ENCODE data around the gene PRKACB.
A peak's percentile ranks its signal among the peaks of the same experiment; 100 is the strongest.

Gene PRKACB

GRCh38 chr1:84117868-84118267 is 26.2 kb upstream of the PRKACB start:
- Histone ChIP-seq H3K36me3 (replicated peaks; ENCODE audit: insufficient read depth, low read length) (no peaks in the 10 kb centered on the region), H3K9me2 (replicated peaks; ENCODE audit: insufficient read depth, low read length) (no peaks in the 10 kb centered on the region), H4K20me1 (ENCODE audit: insufficient read depth, low read length) (no peaks in the 10 kb centered on the region), H3K27me3 (replicated peaks; ENCODE audit: insufficient read depth, low read length) (no peaks in the 10 kb centered on the region), H2AFZ (ENCODE audit: low read length) (no peak overlapping the region), H3K4me3 (ENCODE audit: low read length) (no peak overlapping the region), H3K9ac (ENCODE audit: low read length) (no peak overlapping the region), H3K79me2 (ENCODE audit: low read length) (no peaks in the 10 kb centered on the region), H3K4me2 (ENCODE audit: low read depth, low read length) (no peak overlapping the region), H3K9me3 (replicated peaks; ENCODE audit: insufficient read depth, low read length) (no peaks in the 10 kb centered on the region), H3F3A (ENCODE audit: insufficient read depth, low read length) (no peaks in the 10 kb centered on the region), H3K4me1 (ENCODE audit: low read length) (0 out of 2 replicates have a peak, but pooled peaks cover 11% of the 10 kb centered on the region), H3K27ac (ENCODE audit: low read length) (no peak overlapping the region)
- no peak for TF ChIP-seq EZH2phosphoT487 (IDR thresholded peaks at IDR 0.05; ENCODE audit: low read length)
- DNase-seq, result no peak

DNA sequence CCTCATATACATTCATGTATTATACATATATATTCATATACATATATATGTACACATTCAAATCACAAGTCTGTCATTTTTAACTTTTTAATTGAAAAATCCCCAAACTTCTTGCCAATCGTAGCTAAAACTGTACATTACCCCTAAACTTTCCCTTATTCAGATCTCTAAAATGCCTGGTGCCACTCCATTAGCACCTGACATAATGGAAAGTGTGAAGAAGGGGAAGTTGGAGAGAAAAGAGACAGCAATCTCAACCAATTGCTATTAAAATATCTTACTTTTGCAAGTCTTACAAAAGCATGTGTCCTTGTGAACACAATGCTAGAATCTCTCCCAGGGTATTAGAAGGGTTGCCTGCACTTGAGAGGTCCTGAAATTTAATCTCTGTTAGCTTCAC is 22.7 kb upstream of the PRKACB start:
- Histone ChIP-seq H2AFZ (ENCODE audit: low read length) (no peak overlapping the region), H4K20me1 (ENCODE audit: insufficient read depth, low read length) (no peaks in the 10 kb centered on the region), H3F3A (ENCODE audit: insufficient read depth, low read length) (no peaks in the 10 kb centered on the region), H3K9ac (ENCODE audit: low read length) (no peak overlapping the region), H3K36me3 (replicated peaks; ENCODE audit: insufficient read depth, low read length) (no peaks in the 10 kb centered on the region), H3K4me2 (ENCODE audit: low read depth, low read length) (no peak overlapping the region), H3K27ac (ENCODE audit: low read length) (no peak overlapping the region), H3K9me2 (replicated peaks; ENCODE audit: insufficient read depth, low read length) (no peaks in the 10 kb centered on the region), H3K79me2 (ENCODE audit: low read length) (no peaks in the 10 kb centered on the region), H3K27me3 (replicated peaks; ENCODE audit: insufficient read depth, low read length) (no peaks in the 10 kb centered on the region), H3K4me1 (ENCODE audit: low read length) (0 out of 2 replicates have a peak, but pooled peaks cover 11% of the 10 kb centered on the region), H3K9me3 (replicated peaks; ENCODE audit: insufficient read depth, low read length) (no peaks in the 10 kb centered on the region), H3K4me3 (ENCODE audit: low read length) (no peak overlapping the region)
- DNase-seq, result no peak
- TF ChIP-seq, protein P1, sequence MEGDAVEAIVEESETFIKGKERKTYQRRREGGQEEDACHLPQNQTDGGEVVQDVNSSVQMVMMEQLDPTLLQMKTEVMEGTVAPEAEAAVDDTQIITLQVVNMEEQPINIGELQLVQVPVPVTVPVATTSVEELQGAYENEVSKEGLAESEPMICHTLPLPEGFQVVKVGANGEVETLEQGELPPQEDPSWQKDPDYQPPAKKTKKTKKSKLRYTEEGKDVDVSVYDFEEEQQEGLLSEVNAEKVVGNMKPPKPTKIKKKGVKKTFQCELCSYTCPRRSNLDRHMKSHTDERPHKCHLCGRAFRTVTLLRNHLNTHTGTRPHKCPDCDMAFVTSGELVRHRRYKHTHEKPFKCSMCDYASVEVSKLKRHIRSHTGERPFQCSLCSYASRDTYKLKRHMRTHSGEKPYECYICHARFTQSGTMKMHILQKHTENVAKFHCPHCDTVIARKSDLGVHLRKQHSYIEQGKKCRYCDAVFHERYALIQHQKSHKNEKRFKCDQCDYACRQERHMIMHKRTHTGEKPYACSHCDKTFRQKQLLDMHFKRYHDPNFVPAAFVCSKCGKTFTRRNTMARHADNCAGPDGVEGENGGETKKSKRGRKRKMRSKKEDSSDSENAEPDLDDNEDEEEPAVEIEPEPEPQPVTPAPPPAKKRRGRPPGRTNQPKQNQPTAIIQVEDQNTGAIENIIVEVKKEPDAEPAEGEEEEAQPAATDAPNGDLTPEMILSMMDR (IDR thresholded peaks at IDR 0.05; ENCODE audit: low read length), result no peak
- TF ChIP-seq EZH2phosphoT487 (IDR thresholded peaks at IDR 0.05; ENCODE audit: low read length) (no peak), EZH2 (optimal IDR thresholded peaks at IDR 0.05; ENCODE audit: low read depth, low read length) (no peak)

GRCh38 chr1:84122780-84123382 is 21.2 kb upstream of the PRKACB start:
- Histone ChIP-seq H3K36me3 (replicated peaks; ENCODE audit: insufficient read depth, low read length) (no peaks in the 10 kb centered on the region), H3K4me3 (ENCODE audit: low read length) (no peak overlapping the region), H3K79me2 (ENCODE audit: low read length) (no peaks in the 10 kb centered on the region), H3K9me3 (replicated peaks; ENCODE audit: insufficient read depth, low read length) (no peaks in the 10 kb centered on the region), H3K4me2 (ENCODE audit: low read depth, low read length) (no peak overlapping the region), H3K9me2 (replicated peaks; ENCODE audit: insufficient read depth, low read length) (no peaks in the 10 kb centered on the region), H3F3A (ENCODE audit: insufficient read depth, low read length) (no peaks in the 10 kb centered on the region), H3K27ac (ENCODE audit: low read length) (no peak overlapping the region), H3K9ac (ENCODE audit: low read length) (no peak overlapping the region), H2AFZ (ENCODE audit: low read length) (no peak overlapping the region), H3K27me3 (replicated peaks; ENCODE audit: insufficient read depth, low read length) (no peaks in the 10 kb centered on the region), H4K20me1 (ENCODE audit: insufficient read depth, low read length) (no peaks in the 10 kb centered on the region), H3K4me1 (ENCODE audit: low read length) (0 out of 2 replicates have a peak, but pooled peaks cover 11% of the 10 kb centered on the region)
- no peak for TF ChIP-seq EZH2 (optimal IDR thresholded peaks at IDR 0.05; ENCODE audit: low read depth, low read length)
- TF ChIP-seq, protein P1 (IDR thresholded peaks at IDR 0.05; ENCODE audit: low read length), result peak; percentile 52
- DNase-seq, result peak; percentile 51

DNA sequence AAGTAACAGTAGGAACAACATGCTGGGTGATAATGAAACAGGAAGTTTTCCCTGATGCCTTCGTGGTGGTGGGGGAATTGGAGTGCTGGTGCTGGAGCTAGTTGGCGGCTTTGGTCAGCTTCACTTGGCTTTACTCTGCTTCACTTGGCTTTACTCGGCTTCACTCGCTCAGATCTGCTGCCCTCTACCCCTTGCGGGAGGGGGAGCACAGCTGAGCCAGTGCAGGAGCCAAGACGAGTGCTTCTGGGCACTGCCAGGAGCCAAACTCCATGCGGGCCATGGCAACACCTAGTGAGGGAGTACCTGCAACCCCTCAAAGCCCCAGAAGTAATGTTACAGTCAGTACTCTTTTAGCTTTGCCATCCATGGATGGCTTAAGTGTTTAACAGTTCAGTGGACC is 10.6 kb upstream of the PRKACB start:
- Histone ChIP-seq H3F3A (ENCODE audit: insufficient read depth, low read length) (no peaks in the 10 kb centered on the region), H3K27me3 (replicated peaks; ENCODE audit: insufficient read depth, low read length) (no peaks in the 10 kb centered on the region), H3K4me3 (ENCODE audit: low read length) (no peak overlapping the region), H3K9me3 (replicated peaks; ENCODE audit: insufficient read depth, low read length) (no peaks in the 10 kb centered on the region), H4K20me1 (ENCODE audit: insufficient read depth, low read length) (no peaks in the 10 kb centered on the region), H3K4me1 (ENCODE audit: low read length) (0 out of 2 replicates have a peak, but pooled peaks cover 5% of the 10 kb centered on the region), H3K9me2 (replicated peaks; ENCODE audit: insufficient read depth, low read length) (no peaks in the 10 kb centered on the region), H3K4me2 (ENCODE audit: low read depth, low read length) (no peak overlapping the region), H3K36me3 (replicated peaks; ENCODE audit: insufficient read depth, low read length) (no peaks in the 10 kb centered on the region), H3K27ac (ENCODE audit: low read length) (no peak overlapping the region), H3K79me2 (ENCODE audit: low read length) (no peaks in the 10 kb centered on the region), H3K9ac (ENCODE audit: low read length) (no peak overlapping the region), H2AFZ (ENCODE audit: low read length) (no peak overlapping the region)
- TF ChIP-seq, protein P1 (IDR thresholded peaks at IDR 0.05; ENCODE audit: low read length), result no peak
- TF ChIP-seq EZH2 (optimal IDR thresholded peaks at IDR 0.05; ENCODE audit: low read depth, low read length) (no peak), EZH2phosphoT487 (IDR thresholded peaks at IDR 0.05; ENCODE audit: low read length) (no peak)
- no peak for DNase-seq
